HG03159 (cell line): ENCODE measurements around the gene PPP4C.
A peak's percentile ranks its signal among the peaks of the same experiment; 100 is the strongest.

Experiments used
- ATAC-seq: cut with Tn5 transposase; IDR thresholded peaks from one replicate; pipeline ENCODE4 v1.9.1; 2021; ENCODE audit warnings: mild to moderate bottlenecking, moderate library complexity; ENCODE audit not compliant: unreplicated experiment

The PPP4C gene

GRCh38 chr16:30054959-30055553, 20.7 kb upstream of the PPP4C start:
- ATAC-seq: no peak

- ATAC-seq: no peak
These were observed 15.4 kb upstream of the PPP4C start for GRCh38 chr16:30060346-30060745.

GRCh38 chr16:30060836-30061554, 14.8 kb upstream of the PPP4C start:
- no peak for ATAC-seq

- ATAC-seq: no peak
These were observed 12.4 kb upstream of the PPP4C start for GRCh38 chr16:30063278-30063892.

- ATAC-seq: no peak
These were observed 11.7 kb upstream of the PPP4C start for GRCh38 chr16:30063893-30064728.

GRCh38 chr16:30064729-30065101, 11.1 kb upstream of the PPP4C start:
- no peak for ATAC-seq

GRCh38 chr16:30065102-30065942, 10.5 kb upstream of the PPP4C start, which contains the start of gene ALDOA:
ALDOA (plus strand) TSS chr16:30065760; CDS start chr16:30066898, 1,138 bp downstream.
- peak; percentile 72 for ATAC-seq

- ATAC-seq: no peak
These were observed 9.6 kb upstream of the PPP4C start for GRCh38 chr16:30065943-30066760.

GRCh38 chr16:30066761-30067583, 8.8 kb upstream of the PPP4C start:
- no peak for ATAC-seq

GRCh38 chr16:30067584-30067916, 8.2 kb upstream of the PPP4C start:
- ATAC-seq: no peak

- ATAC-seq: no peak
These were observed 7.5 kb upstream of the PPP4C start for GRCh38 chr16:30068333-30068732.

GRCh38 chr16:30068750-30069610, 6.8 kb upstream of the PPP4C start:
- no peak for ATAC-seq

- no peak for ATAC-seq
These were observed 6.0 kb upstream of the PPP4C start for GRCh38 chr16:30069611-30070462.

GRCh38 chr16:30070490-30070889, 5.3 kb upstream of the PPP4C start:
- no peak for ATAC-seq

GRCh38 chr16:30076276-30076791, 540 bp downstream of the PPP4C start:
- ATAC-seq: peak; percentile 32

GRCh38 chr16:30077656-30078055, 1.9 kb downstream of the PPP4C start:
- no peak for ATAC-seq

- no peak for ATAC-seq
These were observed 3.0 kb downstream of the PPP4C start for GRCh38 chr16:30078744-30079143.
